HepG2 (cell line): ENCODE measurements around the gene SEC14L5.

ENCODE experiments used
- CTCF ChIP-seq: sonication (generic); formaldehyde crosslinking; IDR thresholded peaks from 2 replicates; pipeline ENCODE4 v1.5.0; 2020; ENCODE audit warnings: mild to moderate bottlenecking, missing genetic modification reagents, moderate library complexity
- FOSL1 ChIP-seq: sonication (generic); formaldehyde crosslinking; IDR thresholded peaks from 2 replicates; pipeline ENCODE4 v1.9.0; 2021; ENCODE audit warnings: missing genetic modification reagents, borderline replicate concordance
- PRDM10 ChIP-seq: sonication (generic); formaldehyde crosslinking; IDR thresholded peaks from 2 replicates; pipeline ENCODE4 v1.4.0; 2020; ENCODE audit warnings: low read depth, missing genetic modification reagents
- REPIN1 ChIP-seq: sonication (generic); formaldehyde crosslinking; IDR thresholded peaks from 2 replicates; pipeline ENCODE4 v1.8.0; 2022; ENCODE audit warnings: missing genetic modification reagents, low read depth, mild to moderate bottlenecking, borderline replicate concordance
- SIN3A ChIP-seq: IDR thresholded peaks from 2 replicates; pipeline ENCODE4 v1.6.1; 2011; ENCODE audit warnings: low read depth, mild to moderate bottlenecking, control low read depth, low read length, borderline replicate concordance
- TBP ChIP-seq: sonication (generic); formaldehyde crosslinking; IDR thresholded peaks from 2 replicates; pipeline ENCODE4 v1.5.0; 2020; ENCODE audit warnings: missing genetic modification reagents
- ZHX1 ChIP-seq: sonication (generic); formaldehyde crosslinking; IDR thresholded peaks from 2 replicates; pipeline ENCODE4 v1.8.1; 2022; ENCODE audit warnings: low read depth, mild to moderate bottlenecking, missing genetic modification reagents
- ZNF3 ChIP-seq: IDR thresholded peaks from 2 replicates; pipeline ENCODE4 v1.7.0; 2017; ENCODE audit warnings: inconsistent platforms

- TF ChIP-seq SIN3A, result no peak
- TF ChIP-seq REPIN1 (CRISPR knock-in tag), result no peak
- TF ChIP-seq ZNF3, result no peak
- no peak for TF ChIP-seq FOSL1 (CRISPR knock-in tag)
- TF ChIP-seq PRDM10 (CRISPR knock-in tag), result no peak
- no peak for TF ChIP-seq CTCF (CRISPR knock-in tag)
- TF ChIP-seq TBP (CRISPR knock-in tag), result no peak
- no peak for TF ChIP-seq ZHX1 (CRISPR knock-in tag)
These were observed 72.2 kb downstream of the SEC14L5 start for GRCh38 chr16:5030251-5030870.
